C4-2B (cell line): ENCODE results near the gene H2AZ2.
"Not testable (repeated sequence)": the region's sequence is repeated elsewhere in the genome, so short reads cannot be mapped to it uniquely, and the experiment has no call there.

ENCODE experiments used
- CTCF ChIP-seq: fragments of 450-650 bp; conservative IDR thresholded peaks from 2 replicates; pipeline ENCODE4 v1.5.1; 2017; ENCODE audit warnings: mild to moderate bottlenecking
- ZFX ChIP-seq: fragments of 450-650 bp; IDR thresholded peaks from 2 replicates; pipeline ENCODE4 v1.6.1; 2017

- TF ChIP-seq CTCF, ZFX: not testable (repeated sequence)
These were observed 5.2 kb downstream of the H2AZ2 start for GRCh38 chr7:44842675-44843074.
